ENCODE results near the gene SGF29. TPM values are rescaled to one million over a fixed set of nuclear protein-coding genes. Genes with fewer than 3 reads are reported as not detected.

The SGF29 gene
- total RNA-seq, 1 donor from 2014 or later = 11.8 TPM

Other genes starting within 250 kb of the SGF29 start
- gene NPIPB6, start 190.4 kb upstream of the SGF29 start, total RNA-seq = 0.30 and 0.69 TPM in 2 replicates
- 94.5 and 215 TPM in 2 replicates for gene EIF3CL, start 150.1 kb upstream of the SGF29 start, total RNA-seq
- gene NPIPB7, start 81.6 kb upstream of the SGF29 start, total RNA-seq = not detected in 2 replicates
- 21.5 and 27.3 TPM in 2 replicates for gene CLN3, start 61.8 kb upstream of the SGF29 start, total RNA-seq
- gene APOBR, start 59.3 kb upstream of the SGF29 start, total RNA-seq = 0.05 TPM in 1 of 2 replicates, not detected in the other
- gene IL27, start 47.1 kb upstream of the SGF29 start, total RNA-seq = not detected in 2 replicates
- gene NUPR1, start 14.9 kb upstream of the SGF29 start, total RNA-seq = 1.4 and 3.0 TPM in 2 replicates
- gene SULT1A2, start 43.1 kb downstream of the SGF29 start, total RNA-seq = 0.45 TPM in 1 of 2 replicates, not detected in the other
- 6.8 and 7.1 TPM in 2 replicates for gene SULT1A1, start 56.1 kb downstream of the SGF29 start, total RNA-seq
- 0.05 TPM in 1 of 2 replicates, not detected in the other for gene NPIPB8, start 84.1 kb downstream of the SGF29 start, total RNA-seq
- gene EIF3C, start 157.5 kb downstream of the SGF29 start, total RNA-seq = 75.2 and 177 TPM in 2 replicates
- 4.5 TPM in 1 of 2 replicates, not detected in the other for gene NPIPB9, start 197.9 kb downstream of the SGF29 start, total RNA-seq